Body of pancreas (tissue), 4 donors: Measurements from ENCODE around the gene PTPN21.

ENCODE experiments used
- CTCF ChIP-seq, 7 experiments: fragments of 450-650 bp in 4 of 7; fragments of 200-600 bp in 3 of 7; sonication (generic) in 3 of 7; IDR thresholded peaks; one replicate each; pipeline ENCODE4 v1.5.1; 2016 to 2019; ENCODE audit warnings: antibody characterized with exemption in 7 of 7
- POLR2A ChIP-seq, 3 donors: fragments of 450-650 bp; IDR thresholded peaks; one replicate each; pipeline ENCODE4 v1.6.1; 2016; ENCODE audit warnings: antibody characterized with exemption in 3 of 3, mild to moderate bottlenecking in 2 of 3

GRCh38 chr14:88592031-88592430 is 37.2 kb upstream of the PTPN21 start:
- TF ChIP-seq CTCF (IDR thresholded peaks at IDR 0.05): no peak
- TF ChIP-seq POLR2A (IDR thresholded peaks at IDR 0.05): no peak
